ENCODE data around the gene TET1. TPM values are rescaled to one million over a fixed set of nuclear protein-coding genes. Genes with fewer than 3 reads are reported as not detected.

Gene TET1
- total and polyA plus RNA-seq, 9 of the 15 experiments (the other 6 are each of a cell fraction or from before 2014, with no cell fraction given): 2.6 to 21.3 (median 11.6) TPM

- TF ChIP-seq, protein P1, sequence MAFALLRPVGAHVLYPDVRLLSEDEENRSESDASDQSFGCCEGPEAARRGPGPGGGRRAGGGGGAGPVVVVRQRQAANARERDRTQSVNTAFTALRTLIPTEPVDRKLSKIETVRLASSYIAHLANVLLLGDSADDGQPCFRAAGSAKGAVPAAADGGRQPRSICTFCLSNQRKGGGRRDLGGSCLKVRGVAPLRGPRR (CRISPR knock-in tag; IDR thresholded peaks at IDR 0.05): no peak
- TF ChIP-seq SREBF2 (CRISPR knock-in tag; IDR thresholded peaks at IDR 0.05) (no peak), ARID1B (IDR thresholded peaks at IDR 0.05) (0 out of 2 replicates have a peak, but pooled peaks have one; percentile 32), KDM1A (IDR thresholded peaks at IDR 0.05) (peak; percentile 48 to 63; a peak in 3 of 4 replicates), DMBX1 (CRISPR knock-in tag; IDR thresholded peaks at IDR 0.05; ENCODE audit: borderline replicate concordance) (no peak), BRD4 (IDR thresholded peaks at IDR 0.05) (no peak), ZNF592 (IDR thresholded peaks at IDR 0.05) (no peak), KLF13 (tag; IDR thresholded peaks at IDR 0.05; ENCODE audit: borderline replicate concordance, low read depth) (no peak)
- TF ChIP-seq, protein P2, sequence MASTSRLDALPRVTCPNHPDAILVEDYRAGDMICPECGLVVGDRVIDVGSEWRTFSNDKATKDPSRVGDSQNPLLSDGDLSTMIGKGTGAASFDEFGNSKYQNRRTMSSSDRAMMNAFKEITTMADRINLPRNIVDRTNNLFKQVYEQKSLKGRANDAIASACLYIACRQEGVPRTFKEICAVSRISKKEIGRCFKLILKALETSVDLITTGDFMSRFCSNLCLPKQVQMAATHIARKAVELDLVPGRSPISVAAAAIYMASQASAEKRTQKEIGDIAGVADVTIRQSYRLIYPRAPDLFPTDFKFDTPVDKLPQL (IDR thresholded peaks at IDR 0.05; ENCODE audit: extremely low read depth, insufficient read length): no peak
These were observed 5.5 kb downstream of the TET1 start (continued) for GRCh38 chr10:68565658-68566057.

Measured in K562 (cell line).